ENCODE measurements around the gene FRAS1.

Gene FRAS1

DNA sequence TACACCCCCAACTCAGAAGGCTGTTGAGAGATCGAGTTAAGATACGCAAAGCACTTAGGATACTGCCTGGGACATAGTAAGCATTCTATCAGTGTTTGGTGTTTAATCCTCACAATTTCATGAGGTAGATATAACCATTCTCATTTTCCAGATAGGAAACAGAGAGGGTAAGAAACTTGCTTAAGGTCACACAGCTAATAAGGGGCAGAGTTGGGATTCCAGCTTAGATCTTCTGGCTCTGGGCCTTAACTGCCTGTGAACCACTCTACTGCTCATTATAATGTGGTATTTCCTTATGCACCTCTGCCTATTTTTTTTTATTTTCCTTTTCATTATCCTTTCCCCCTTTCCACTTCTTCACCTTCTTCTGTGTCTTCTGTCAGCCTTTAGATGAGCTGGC lies 252.2 kb downstream of the FRAS1 start:
- H3K4me1 ChIP-seq (ENCODE audit: control insufficient read depth in 1 of 2, insufficient read depth in 2 of 2, low read length in 2 of 2) = peaks cover 0 to 6% of the 10 kb centered on the region in 2 donors
- no peak overlapping the region for H3K27ac ChIP-seq (ENCODE audit: low read depth, low read length)
- no peaks in the 10 kb centered on the region for H3K9me3 ChIP-seq (ENCODE audit: control insufficient read depth in 1 of 2, low read length in 2 of 2)
- H3K9ac ChIP-seq (ENCODE audit: low read depth in 1 of 2, low read length in 2 of 2) = no peak overlapping the region
- no peak overlapping the region for H3K4me3 ChIP-seq (ENCODE audit: low read depth in 1 of 2, low read length in 2 of 2)
- H3K36me3 ChIP-seq (ENCODE audit: control insufficient read depth in 1 of 2, insufficient read depth in 2 of 2, low read length in 2 of 2) = no peaks in the 10 kb centered on the region
- no peaks in the 10 kb centered on the region for H3K27me3 ChIP-seq (ENCODE audit: control insufficient read depth in 1 of 2, insufficient read depth in 2 of 2, low read length in 2 of 2)

- H3K4me1 ChIP-seq (ENCODE audit: control insufficient read depth in 1 of 2, insufficient read depth in 2 of 2, low read length in 2 of 2) = peaks cover 0 to 6% of the 10 kb centered on the region in 2 donors
- no peak overlapping the region for H3K9ac ChIP-seq (ENCODE audit: low read depth in 1 of 2, low read length in 2 of 2)
- H3K9me3 ChIP-seq (ENCODE audit: control insufficient read depth in 1 of 2, low read length in 2 of 2) = no peaks in the 10 kb centered on the region
- no peak overlapping the region for H3K27ac ChIP-seq (ENCODE audit: low read depth, low read length)
- H3K4me3 ChIP-seq (ENCODE audit: low read depth in 1 of 2, low read length in 2 of 2) = no peak overlapping the region
- H3K27me3 ChIP-seq (ENCODE audit: control insufficient read depth in 1 of 2, insufficient read depth in 2 of 2, low read length in 2 of 2) = no peaks in the 10 kb centered on the region
- no peaks in the 10 kb centered on the region for H3K36me3 ChIP-seq (ENCODE audit: control insufficient read depth in 1 of 2, insufficient read depth in 2 of 2, low read length in 2 of 2)
Observed at GRCh38 chr4:78310007-78310739, 253.1 kb downstream of the FRAS1 start.

- no peaks in the 10 kb centered on the region for H3K27me3 ChIP-seq (ENCODE audit: control insufficient read depth in 1 of 2, insufficient read depth in 2 of 2, low read length in 2 of 2)
Observed at GRCh38 chr4:78310740-78311115, 253.6 kb downstream of the FRAS1 start.

GRCh38 chr4:78311306-78311705 lies 254.2 kb downstream of the FRAS1 start:
- no peak overlapping the region for H3K27ac ChIP-seq (ENCODE audit: low read depth, low read length)
- peaks cover 0 to 6% of the 10 kb centered on the region in 2 donors for H3K4me1 ChIP-seq (ENCODE audit: control insufficient read depth in 1 of 2, insufficient read depth in 2 of 2, low read length in 2 of 2)
- no peak overlapping the region for H3K9ac ChIP-seq (ENCODE audit: low read depth in 1 of 2, low read length in 2 of 2)
- H3K27me3 ChIP-seq (ENCODE audit: control insufficient read depth in 1 of 2, insufficient read depth in 2 of 2, low read length in 2 of 2) = no peaks in the 10 kb centered on the region
- no peak overlapping the region for H3K4me3 ChIP-seq (ENCODE audit: low read depth in 1 of 2, low read length in 2 of 2)
- no peaks in the 10 kb centered on the region for H3K36me3 ChIP-seq (ENCODE audit: control insufficient read depth in 1 of 2, insufficient read depth in 2 of 2, low read length in 2 of 2)
- H3K9me3 ChIP-seq (ENCODE audit: control insufficient read depth in 1 of 2, low read length in 2 of 2) = no peaks in the 10 kb centered on the region

More at GRCh38 chr4:78310740-78311115, 253.6 kb downstream of the FRAS1 start:
- H3K9me3 ChIP-seq (ENCODE audit: control insufficient read depth in 1 of 2, low read length in 2 of 2) = no peaks in the 10 kb centered on the region
- no peak overlapping the region for H3K27ac ChIP-seq (ENCODE audit: low read depth, low read length)
- H3K9ac ChIP-seq (ENCODE audit: low read depth in 1 of 2, low read length in 2 of 2) = no peak overlapping the region
- H3K36me3 ChIP-seq (ENCODE audit: control insufficient read depth in 1 of 2, insufficient read depth in 2 of 2, low read length in 2 of 2) = no peaks in the 10 kb centered on the region
- peaks cover 0 to 6% of the 10 kb centered on the region in 2 donors for H3K4me1 ChIP-seq (ENCODE audit: control insufficient read depth in 1 of 2, insufficient read depth in 2 of 2, low read length in 2 of 2)
- no peak overlapping the region for H3K4me3 ChIP-seq (ENCODE audit: low read depth in 1 of 2, low read length in 2 of 2)

- H3K9ac ChIP-seq (ENCODE audit: low read depth in 1 of 2, low read length in 2 of 2) = no peak overlapping the region
Observed at GRCh38 chr4:78312989-78313753, 256.0 kb downstream of the FRAS1 start.

DNA sequence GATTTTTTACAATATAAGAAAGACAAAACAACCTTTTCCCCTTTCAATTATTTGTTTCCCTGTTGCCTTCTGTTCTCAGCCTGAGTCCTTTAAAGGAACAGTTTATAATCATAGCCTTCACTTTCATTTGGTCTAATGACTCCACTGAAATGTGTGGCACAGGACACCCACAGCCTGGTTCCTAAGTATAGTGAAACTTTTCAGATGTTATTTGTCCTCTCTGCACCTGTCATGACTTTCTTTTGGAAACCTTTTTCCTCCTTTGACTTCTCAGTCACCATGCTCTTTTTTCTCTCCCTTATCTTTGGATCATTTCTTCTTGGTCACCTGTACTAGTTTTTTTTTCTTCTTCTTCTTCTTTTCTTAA lies 256.6 kb downstream of the FRAS1 start:
- peaks cover 0 to 4% of the 10 kb centered on the region in 2 donors for H3K4me1 ChIP-seq (ENCODE audit: control insufficient read depth in 1 of 2, insufficient read depth in 2 of 2, low read length in 2 of 2)
- no peak overlapping the region for H3K4me3 ChIP-seq (ENCODE audit: low read depth in 1 of 2, low read length in 2 of 2)
- no peaks in the 10 kb centered on the region for H3K27me3 ChIP-seq (ENCODE audit: control insufficient read depth in 1 of 2, insufficient read depth in 2 of 2, low read length in 2 of 2)
- no peak overlapping the region for H3K9ac ChIP-seq (ENCODE audit: low read depth in 1 of 2, low read length in 2 of 2)
- H3K36me3 ChIP-seq (ENCODE audit: control insufficient read depth in 1 of 2, insufficient read depth in 2 of 2, low read length in 2 of 2) = no peaks in the 10 kb centered on the region
- H3K27ac ChIP-seq (ENCODE audit: low read depth, low read length) = no peak overlapping the region
- H3K9me3 ChIP-seq (ENCODE audit: control insufficient read depth in 1 of 2, low read length in 2 of 2) = no peaks in the 10 kb centered on the region

More at GRCh38 chr4:78312989-78313753, 256.0 kb downstream of the FRAS1 start:
- no peak overlapping the region for H3K4me3 ChIP-seq (ENCODE audit: low read depth in 1 of 2, low read length in 2 of 2)
- H3K27me3 ChIP-seq (ENCODE audit: control insufficient read depth in 1 of 2, insufficient read depth in 2 of 2, low read length in 2 of 2) = no peaks in the 10 kb centered on the region
- no peaks in the 10 kb centered on the region for H3K36me3 ChIP-seq (ENCODE audit: control insufficient read depth in 1 of 2, insufficient read depth in 2 of 2, low read length in 2 of 2)
- H3K4me1 ChIP-seq (ENCODE audit: control insufficient read depth in 1 of 2, insufficient read depth in 2 of 2, low read length in 2 of 2) = peaks cover 0 to 6% of the 10 kb centered on the region in 2 donors
- H3K9me3 ChIP-seq (ENCODE audit: control insufficient read depth in 1 of 2, low read length in 2 of 2) = no peaks in the 10 kb centered on the region
- no peak overlapping the region for H3K27ac ChIP-seq (ENCODE audit: low read depth, low read length)

- no peak overlapping the region for H3K9ac ChIP-seq (ENCODE audit: low read depth in 1 of 2, low read length in 2 of 2)
- no peaks in the 10 kb centered on the region for H3K9me3 ChIP-seq (ENCODE audit: control insufficient read depth in 1 of 2, low read length in 2 of 2)
- no peaks in the 10 kb centered on the region for H3K27me3 ChIP-seq (ENCODE audit: control insufficient read depth in 1 of 2, insufficient read depth in 2 of 2, low read length in 2 of 2)
- H3K4me3 ChIP-seq (ENCODE audit: low read depth in 1 of 2, low read length in 2 of 2) = no peak overlapping the region
- no peaks in the 10 kb centered on the region for H3K4me1 ChIP-seq (ENCODE audit: control insufficient read depth in 1 of 2, insufficient read depth in 2 of 2, low read length in 2 of 2)
- H3K27ac ChIP-seq (ENCODE audit: low read depth, low read length) = no peak overlapping the region
- no peaks in the 10 kb centered on the region for H3K36me3 ChIP-seq (ENCODE audit: control insufficient read depth in 1 of 2, insufficient read depth in 2 of 2, low read length in 2 of 2)
Observed at GRCh38 chr4:78318126-78318525, 261.0 kb downstream of the FRAS1 start.

- H3K4me1 ChIP-seq (ENCODE audit: control insufficient read depth in 1 of 2, insufficient read depth in 2 of 2, low read length in 2 of 2) = peaks cover 0 to 9% of the 10 kb centered on the region in 2 donors
- H3K36me3 ChIP-seq (ENCODE audit: control insufficient read depth in 1 of 2, insufficient read depth in 2 of 2, low read length in 2 of 2) = no peaks in the 10 kb centered on the region
- H3K4me3 ChIP-seq (ENCODE audit: low read depth in 1 of 2, low read length in 2 of 2) = no peak overlapping the region
- no peak overlapping the region for H3K27ac ChIP-seq (ENCODE audit: low read depth, low read length)
- no peak overlapping the region for H3K9ac ChIP-seq (ENCODE audit: low read depth in 1 of 2, low read length in 2 of 2)
- no peaks in the 10 kb centered on the region for H3K9me3 ChIP-seq (ENCODE audit: control insufficient read depth in 1 of 2, low read length in 2 of 2)
- H3K27me3 ChIP-seq (ENCODE audit: control insufficient read depth in 1 of 2, insufficient read depth in 2 of 2, low read length in 2 of 2) = no peaks in the 10 kb centered on the region
Observed at GRCh38 chr4:78320349-78320935, 263.3 kb downstream of the FRAS1 start.

DNA sequence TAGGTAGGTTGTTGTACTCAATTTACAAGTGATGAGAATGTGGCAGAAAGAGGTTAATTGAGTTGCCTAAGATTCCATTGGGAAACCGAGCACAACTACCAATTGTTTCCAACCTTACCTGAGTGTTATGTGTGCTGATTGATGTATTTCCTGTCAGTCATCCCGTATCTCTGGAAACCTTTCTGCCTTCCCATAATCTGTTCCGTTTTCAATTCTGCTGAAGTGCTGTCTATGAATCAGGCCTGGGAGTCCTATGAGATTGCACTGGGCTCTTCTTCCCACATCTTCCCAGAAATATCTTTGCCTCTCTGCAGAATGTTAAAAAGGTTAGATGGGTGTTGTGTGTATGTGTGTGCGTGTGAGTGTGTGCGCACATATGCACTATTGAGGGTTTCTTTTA lies 264.9 kb downstream of the FRAS1 start:
- H3K9me3 ChIP-seq (ENCODE audit: control insufficient read depth in 1 of 2, low read length in 2 of 2) = no peaks in the 10 kb centered on the region
- H3K36me3 ChIP-seq (ENCODE audit: control insufficient read depth in 1 of 2, insufficient read depth in 2 of 2, low read length in 2 of 2) = no peaks in the 10 kb centered on the region
- H3K4me1 ChIP-seq (ENCODE audit: control insufficient read depth in 1 of 2, insufficient read depth in 2 of 2, low read length in 2 of 2) = peaks cover 0 to 18% of the 10 kb centered on the region in 2 donors
- no peaks in the 10 kb centered on the region for H3K27me3 ChIP-seq (ENCODE audit: control insufficient read depth in 1 of 2, insufficient read depth in 2 of 2, low read length in 2 of 2)
- no peak overlapping the region for H3K9ac ChIP-seq (ENCODE audit: low read depth in 1 of 2, low read length in 2 of 2)
- no peak overlapping the region for H3K4me3 ChIP-seq (ENCODE audit: low read depth in 1 of 2, low read length in 2 of 2)
- no peak overlapping the region for H3K27ac ChIP-seq (ENCODE audit: low read depth, low read length)

- no peaks in the 10 kb centered on the region for H3K36me3 ChIP-seq (ENCODE audit: control insufficient read depth in 1 of 2, insufficient read depth in 2 of 2, low read length in 2 of 2)
- H3K27ac ChIP-seq (ENCODE audit: low read depth, low read length) = no peak overlapping the region
- peaks cover 0 to 18% of the 10 kb centered on the region in 2 donors for H3K4me1 ChIP-seq (ENCODE audit: control insufficient read depth in 1 of 2, insufficient read depth in 2 of 2, low read length in 2 of 2)
Observed at GRCh38 chr4:78323439-78323838, 266.3 kb downstream of the FRAS1 start.

More at GRCh38 chr4:78323439-78323838, 266.3 kb downstream of the FRAS1 start:
- no peak overlapping the region for H3K9ac ChIP-seq (ENCODE audit: low read depth in 1 of 2, low read length in 2 of 2)
- no peaks in the 10 kb centered on the region for H3K27me3 ChIP-seq (ENCODE audit: control insufficient read depth in 1 of 2, insufficient read depth in 2 of 2, low read length in 2 of 2)
- no peak overlapping the region for H3K4me3 ChIP-seq (ENCODE audit: low read depth in 1 of 2, low read length in 2 of 2)
- no peaks in the 10 kb centered on the region for H3K9me3 ChIP-seq (ENCODE audit: control insufficient read depth in 1 of 2, low read length in 2 of 2)
